Heart right ventricle (tissue), 16 donors: Measurements from ENCODE around the gene NELFCD. TPM values are rescaled to one million over a fixed set of nuclear protein-coding genes. Genes with fewer than 3 reads are reported as not detected.

Source experiments
- ATAC-seq, 8 donors: fragments of 200-7000 bp; cut with Tn5 transposase; one replicate each; pipeline ENCODE4 v1.9.1; 2020; ENCODE audit warnings: mild to moderate bottlenecking in 8 of 8, moderate library complexity in 8 of 8, moderate number of reproducible peaks in 1 of 8
- DNase-seq, 2 donors: peaks; one replicate each; pipeline ENCODE4 v3.0.0-alpha.2; 2020
- H3K27ac ChIP-seq, 10 donors: fragments of 200-600 bp; sonication (generic) in 2 of 10; one replicate each; pipeline versions ENCODE4 v1.5.0 to v1.8.0; 2020 to 2022; ENCODE audit warnings: mild to moderate bottlenecking in 3 of 10
- H3K27me3 ChIP-seq, 7 donors: fragments of 200-600 bp; one replicate each; pipeline ENCODE4 v1.8.0; 2021 to 2022; ENCODE audit warnings: mild to moderate bottlenecking in 2 of 7
- H3K36me3 ChIP-seq, 9 donors: fragments of 200-600 bp; sonication (generic) in 1 of 9; one replicate each; pipeline versions ENCODE4 v1.5.0 to v1.8.0; 2020 to 2022; ENCODE audit warnings: mild to moderate bottlenecking in 2 of 9
- H3K4me1 ChIP-seq, 9 donors: fragments of 200-600 bp; sonication (generic) in 1 of 9; one replicate each; pipeline versions ENCODE4 v1.5.0 to v1.8.0; 2020 to 2022; ENCODE audit warnings: mild to moderate bottlenecking in 4 of 9
- H3K4me3 ChIP-seq, 10 donors: fragments of 200-600 bp; sonication (generic) in 2 of 10; one replicate each; pipeline versions ENCODE4 v1.5.0 to v1.8.0; 2020 to 2022; ENCODE audit warnings: mild to moderate bottlenecking in 7 of 10, moderate library complexity in 2 of 10
- H3K9me3 ChIP-seq, 11 donors: fragments of 200-600 bp in 10 of 11; sonication (generic) in 2 of 11; one replicate each; pipeline versions ENCODE4 v1.5.0 to v1.8.0; 2013 to 2022; ENCODE audit warnings: mild to moderate bottlenecking in 2 of 11, control low read depth in 1 of 11, moderate library complexity in 1 of 11
- WGBS, 2 donors: extraction: QIAGEN DNeasy Blood & Tissue Kit; methylation state at CpG; one replicate each; pipeline ENCODE4 v1.1.7; 2013; ENCODE audit warnings: inconsistent platforms in 1 of 2; 5-methylcytosine and 5-hydroxymethylcytosine counted together
- intact Hi-C, 10 donors: fragments of 100-400 bp; cut with DNase I; formaldehyde crosslinking; loops; one replicate each; pipeline versions ENCODE4 v1.11.1 to v1.14.2; 2022
- polyA plus RNA-seq, 2 donors: library from polyadenylated mRNA; stranded (reverse); fragments of 200-250 nt; gene quantifications; one replicate each; pipeline ENCODE4 v1.2.3, GENCODE V29; 2013
- total RNA-seq, 10 donors: library from RNA; stranded (reverse); fragmentation: NEBNext Ultra II Directional in 3 of 10; extraction: Animal tissue kit (Norgen Biotek cat#: 25700) in 3 of 10; gene quantifications; one replicate each; pipeline versions ENCODE4 v1.2.1 to v1.2.4, GENCODE V29; 2021 to 2023
- TF ChIP-seq, protein P1 (sequence below), 9 donors: fragments of 200-600 bp; sonication (generic) in 2 of 9; IDR thresholded peaks; one replicate each; pipeline versions ENCODE4 v1.5.0 to v1.8.0; 2021 to 2022; ENCODE audit warnings: antibody characterized with exemption in 9 of 9, mild to moderate bottlenecking in 5 of 9, moderate library complexity in 1 of 9
- donor health status: Arrhythmogenic right ventricular cardiomyopathy.
- donor health status: ischemic (EF 13 %, LVEDD 7.1; RV severe dilation, severe dysfunction).
- donor health status: healthy with polysubstance abuse.
- donor health status: DM: no; HTN: yes; CAD: no.
- donor health status: DM: no; HTN: no; CAD: no.
- donor health status: ischemic (EF 25% LVEDD 6.9; RV normal size, moderate dysfunction).
- donor health status: ischemic (EF 25% LVEDD 5.7; RV mildly dilated, moderate dysfunction).
- donor health status: healthy.
- donor health status: DM: yes; HTN: yes; CAD: no.
- donor health status: Ischemic cardiomyopathy.
- donor health status: ischemic (EF 35%, LVEDD 5.7; RV mildly dilated, moderate dysfunction).
- donor health status: nonischemic (EF 11% LVEDD 7.7; RV severe dilation, severe dysfunction).
- donor health status: DM: yes; HTN: yes; CAD: no.
- donor health status: PGD.
- donor health status: ischemic (EF 29% LVEDD 5.4; RV normal size, mild dysfunction).
- donor health status: nonischemic (EF 23%, LVEDD 6.1; RV moderate dilation, normal function).

NELFCD gene
- total and polyA plus RNA-seq, 12 donors = 22.8 to 48.1 (median 31.1) TPM

DNA sequence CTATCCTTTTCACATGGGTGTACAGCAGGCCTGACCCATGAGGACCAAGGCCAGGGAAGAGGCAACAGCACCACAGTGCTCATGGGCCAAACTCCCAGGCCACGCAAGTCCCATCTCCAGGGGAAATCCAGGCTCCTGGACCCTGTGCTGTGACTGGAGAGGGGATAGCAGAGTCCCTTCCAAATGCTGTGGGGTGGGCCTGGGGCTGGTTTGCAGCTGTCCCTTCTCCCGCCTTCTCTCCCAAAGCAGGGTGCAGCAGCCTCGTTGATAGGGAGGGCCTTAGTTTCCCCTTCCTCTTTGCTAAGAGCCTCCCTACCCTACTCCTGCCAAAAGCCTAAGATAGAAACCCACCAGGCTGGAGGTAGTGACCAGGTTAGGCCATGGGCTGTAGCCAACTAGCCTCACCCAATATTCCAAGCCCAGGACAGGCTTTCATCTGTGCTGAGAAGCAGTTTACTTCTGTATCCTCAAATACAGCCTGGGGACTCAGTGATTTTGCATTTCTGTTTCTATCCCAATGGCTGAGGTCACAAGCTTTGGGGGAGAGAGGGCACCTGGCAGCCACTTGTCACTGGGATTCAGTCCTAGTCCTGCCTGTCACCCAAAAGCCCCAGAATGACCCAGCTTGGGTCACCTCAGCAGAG lies 24.6 kb downstream of the NELFCD start:
- Histone ChIP-seq H3K36me3 (peaks cover 0 to 40% (median 8%) of the 10 kb centered on the region in 9 donors), H3K4me3 (peak overlapping the region; percentile 65 to 95 (median 86)), H3K27me3 (no peaks in the 10 kb centered on the region), H3K27ac (peak overlapping the region; percentile 6 to 98 (median 90)), H3K4me1 (peaks cover 21 to 69% (median 44%) of the 10 kb centered on the region in 9 donors), H3K9me3 (no peaks in the 10 kb centered on the region)
- intact Hi-C loops = no loop called here
- ATAC-seq = peak in 1 of 8 donors; percentile 4
- DNase-seq = no peak
- TF ChIP-seq, protein P1, sequence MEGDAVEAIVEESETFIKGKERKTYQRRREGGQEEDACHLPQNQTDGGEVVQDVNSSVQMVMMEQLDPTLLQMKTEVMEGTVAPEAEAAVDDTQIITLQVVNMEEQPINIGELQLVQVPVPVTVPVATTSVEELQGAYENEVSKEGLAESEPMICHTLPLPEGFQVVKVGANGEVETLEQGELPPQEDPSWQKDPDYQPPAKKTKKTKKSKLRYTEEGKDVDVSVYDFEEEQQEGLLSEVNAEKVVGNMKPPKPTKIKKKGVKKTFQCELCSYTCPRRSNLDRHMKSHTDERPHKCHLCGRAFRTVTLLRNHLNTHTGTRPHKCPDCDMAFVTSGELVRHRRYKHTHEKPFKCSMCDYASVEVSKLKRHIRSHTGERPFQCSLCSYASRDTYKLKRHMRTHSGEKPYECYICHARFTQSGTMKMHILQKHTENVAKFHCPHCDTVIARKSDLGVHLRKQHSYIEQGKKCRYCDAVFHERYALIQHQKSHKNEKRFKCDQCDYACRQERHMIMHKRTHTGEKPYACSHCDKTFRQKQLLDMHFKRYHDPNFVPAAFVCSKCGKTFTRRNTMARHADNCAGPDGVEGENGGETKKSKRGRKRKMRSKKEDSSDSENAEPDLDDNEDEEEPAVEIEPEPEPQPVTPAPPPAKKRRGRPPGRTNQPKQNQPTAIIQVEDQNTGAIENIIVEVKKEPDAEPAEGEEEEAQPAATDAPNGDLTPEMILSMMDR (IDR thresholded peaks at IDR 0.05) = no peak
- WGBS, 2 donors = 67 to 76% methylated on average over 3 of the region's 3 CpGs

DNA sequence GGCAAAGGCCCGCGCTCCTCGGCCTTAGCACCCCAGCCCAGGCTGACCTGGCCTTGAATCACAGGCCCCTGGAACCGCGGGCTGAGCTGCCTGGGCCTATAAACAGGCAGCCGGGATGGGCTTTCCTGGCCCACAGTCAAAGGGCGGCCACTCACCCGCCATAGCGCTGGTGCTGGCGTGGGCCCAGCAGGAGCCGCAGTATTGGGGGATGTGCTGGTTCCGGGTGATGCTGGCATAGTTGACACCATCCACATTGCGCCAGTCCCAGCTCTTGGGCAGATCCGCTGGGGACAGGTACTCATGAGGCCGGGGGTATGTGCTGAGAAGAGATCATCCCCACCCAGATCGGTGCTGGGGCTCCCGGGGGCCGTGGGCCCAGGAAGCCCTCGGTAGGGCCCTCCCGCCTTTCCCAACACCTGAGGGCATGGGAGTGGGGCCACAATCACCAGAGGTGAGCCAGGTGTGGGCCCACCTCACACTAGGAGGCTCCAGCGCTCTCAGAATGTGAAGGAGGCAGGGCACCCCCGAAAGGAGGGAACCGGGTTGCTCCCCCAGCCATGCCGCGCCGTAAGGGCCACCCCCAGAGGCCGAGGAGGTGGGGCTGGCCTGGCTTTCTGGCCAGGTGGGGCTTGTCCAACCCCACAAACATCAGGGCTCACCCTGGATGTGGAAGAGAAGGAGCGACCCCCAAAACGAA lies 25.3 kb downstream of the NELFCD start:
- Histone ChIP-seq H3K9me3 (no peaks in the 10 kb centered on the region), H3K27me3 (no peaks in the 10 kb centered on the region), H3K36me3 (peaks cover 0 to 33% (median 3%) of the 10 kb centered on the region in 9 donors), H3K4me3 (peak overlapping the region; percentile 65 to 95 (median 86)), H3K4me1 (peaks cover 21 to 76% (median 51%) of the 10 kb centered on the region in 9 donors), H3K27ac (peak overlapping the region; percentile 75 to 98 (median 90))
- TF ChIP-seq, protein P1 (IDR thresholded peaks at IDR 0.05) = no peak
- WGBS, 2 donors = 29% methylated on average over 28 to 29 of the region's 29 CpGs
- intact Hi-C loops = no loop called here
- no peak for DNase-seq
- peak; percentile 5 to 28 (median 12) for ATAC-seq

DNA sequence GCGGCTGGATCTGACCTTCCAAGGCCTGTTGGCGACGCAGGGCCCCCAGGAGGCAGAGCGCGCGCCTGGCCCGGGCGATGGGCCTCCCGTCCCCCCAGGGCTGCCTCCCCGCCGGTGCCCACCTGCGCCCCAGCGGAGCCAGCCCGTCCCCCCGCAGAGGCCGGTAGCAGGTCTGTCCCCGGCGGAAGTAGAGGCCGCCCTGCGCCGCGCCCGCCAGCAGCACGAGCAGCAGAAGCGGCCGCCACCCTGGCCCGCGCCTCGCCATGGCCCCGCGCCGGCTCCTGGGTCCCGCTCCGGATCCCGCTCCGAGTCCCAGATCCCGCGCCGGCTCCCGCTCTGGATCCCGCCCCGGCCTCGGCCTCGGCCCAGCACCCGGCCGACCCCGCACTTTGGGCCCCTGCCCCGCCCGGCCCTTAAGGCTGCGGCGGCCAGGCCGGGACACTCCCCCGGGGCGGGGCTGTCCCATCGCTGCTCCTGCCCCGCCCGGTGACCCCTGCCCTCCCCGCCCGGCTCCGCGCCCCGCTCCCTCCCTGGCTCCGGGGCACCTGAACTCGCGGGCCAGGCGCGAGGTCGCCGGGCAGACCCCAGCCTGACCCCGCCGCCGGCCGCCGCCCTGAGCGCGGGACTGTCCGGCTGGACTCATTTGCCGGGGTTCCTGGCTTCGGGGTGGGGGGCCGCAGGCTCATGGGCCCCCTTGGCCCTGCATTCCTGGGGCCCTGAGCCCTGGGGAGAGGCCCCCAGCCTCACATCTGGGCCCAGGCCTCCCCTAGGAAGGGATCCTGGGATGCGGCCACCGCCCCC lies 26.0 kb downstream of the NELFCD start, which contains the start of gene CTSZ:
Gene CTSZ, minus strand, starts transcription at position 391 of the 801 bp plus-strand sequence. Its CDS starts 126 bp downstream, at position 265.
- H3K4me3 ChIP-seq = peak within 1 kb of the TSS; percentile 65 to 95 (median 86)
- peaks cover 0 to 25% (median 0%) of the 10 kb centered on the region in 9 donors for H3K36me3 ChIP-seq
- TF ChIP-seq, protein P1 (IDR thresholded peaks at IDR 0.05) = peak in 1 of 9 donors; percentile 8
- peak within 1 kb of the TSS; percentile 75 to 98 (median 90) for H3K27ac ChIP-seq
- peaks cover 21 to 84% (median 54%) of the 10 kb centered on the region in 9 donors for H3K4me1 ChIP-seq
- no peaks in the 10 kb centered on the region for H3K9me3 ChIP-seq
- 7 to 8% methylated on average over 64 to 82 of the region's 82 CpGs for WGBS, 2 donors
- ATAC-seq (peak; percentile 55 to 90 (median 78)), DNase-seq (peak; percentile 51 to 81)
- no peaks in the 10 kb centered on the region for H3K27me3 ChIP-seq
- intact Hi-C loops = no loop called here
